SIG-M5 treated with dmso at 0.1 percent for 504 hours (cell line): ENCODE data around the gene FNDC11.

Experiments used
- DNase-seq: peaks from one replicate; lab custom pipeline; 2025; ENCODE audit not compliant: unreplicated experiment; lab: John Stamatoyannopoulos, UW

Gene FNDC11

GRCh38 chr20:63578224-63579016 is 24.5 kb downstream of the FNDC11 start:
- DNase-seq: no peak

- no peak for DNase-seq
Measured at GRCh38 chr20:63579017-63579694, 25.2 kb downstream of the FNDC11 start.

- peak; percentile 69 for DNase-seq
Measured at GRCh38 chr20:63580796-63581461, 27.0 kb downstream of the FNDC11 start.

GRCh38 chr20:63582382-63583063 is 28.6 kb downstream of the FNDC11 start:
- DNase-seq: no peak

GRCh38 chr20:63585616-63586565 is 31.9 kb downstream of the FNDC11 start:
- DNase-seq: no peak

GRCh38 chr20:63586797-63587196 is 32.8 kb downstream of the FNDC11 start:
- no peak for DNase-seq

GRCh38 chr20:63587256-63587655 is 33.3 kb downstream of the FNDC11 start:
- DNase-seq: no peak

- DNase-seq: no peak
Measured at GRCh38 chr20:63587776-63588591, 34.0 kb downstream of the FNDC11 start.

- no peak for DNase-seq
Measured at GRCh38 chr20:63588641-63589041, 34.7 kb downstream of the FNDC11 start.

- no peak for DNase-seq
Measured at GRCh38 chr20:63589261-63590217, 35.6 kb downstream of the FNDC11 start.

- DNase-seq: no peak
Measured at GRCh38 chr20:63590218-63591146, 36.5 kb downstream of the FNDC11 start.

- no peak for DNase-seq
Measured at GRCh38 chr20:63591147-63591533, 37.2 kb downstream of the FNDC11 start.

- DNase-seq: no peak
Measured at GRCh38 chr20:63591786-63592355, 37.9 kb downstream of the FNDC11 start.

GRCh38 chr20:63592661-63593060 is 38.7 kb downstream of the FNDC11 start:
- no peak for DNase-seq

GRCh38 chr20:63594043-63594561 is 40.1 kb downstream of the FNDC11 start:
- no peak for DNase-seq

- no peak for DNase-seq
Measured at GRCh38 chr20:63595416-63596127, 41.6 kb downstream of the FNDC11 start.
